HG02571 (cell line): ENCODE data around the gene SECTM1.
"Not testable (repeated sequence)": the region's sequence is repeated elsewhere in the genome, so short reads cannot be mapped to it uniquely, and the experiment has no call there.

Source experiments
- ATAC-seq: cut with Tn5 transposase; IDR thresholded peaks from one replicate; pipeline ENCODE4 v1.9.1; 2021; ENCODE audit warnings: mild to moderate bottlenecking, moderate library complexity; ENCODE audit not compliant: unreplicated experiment

SECTM1 gene

DNA sequence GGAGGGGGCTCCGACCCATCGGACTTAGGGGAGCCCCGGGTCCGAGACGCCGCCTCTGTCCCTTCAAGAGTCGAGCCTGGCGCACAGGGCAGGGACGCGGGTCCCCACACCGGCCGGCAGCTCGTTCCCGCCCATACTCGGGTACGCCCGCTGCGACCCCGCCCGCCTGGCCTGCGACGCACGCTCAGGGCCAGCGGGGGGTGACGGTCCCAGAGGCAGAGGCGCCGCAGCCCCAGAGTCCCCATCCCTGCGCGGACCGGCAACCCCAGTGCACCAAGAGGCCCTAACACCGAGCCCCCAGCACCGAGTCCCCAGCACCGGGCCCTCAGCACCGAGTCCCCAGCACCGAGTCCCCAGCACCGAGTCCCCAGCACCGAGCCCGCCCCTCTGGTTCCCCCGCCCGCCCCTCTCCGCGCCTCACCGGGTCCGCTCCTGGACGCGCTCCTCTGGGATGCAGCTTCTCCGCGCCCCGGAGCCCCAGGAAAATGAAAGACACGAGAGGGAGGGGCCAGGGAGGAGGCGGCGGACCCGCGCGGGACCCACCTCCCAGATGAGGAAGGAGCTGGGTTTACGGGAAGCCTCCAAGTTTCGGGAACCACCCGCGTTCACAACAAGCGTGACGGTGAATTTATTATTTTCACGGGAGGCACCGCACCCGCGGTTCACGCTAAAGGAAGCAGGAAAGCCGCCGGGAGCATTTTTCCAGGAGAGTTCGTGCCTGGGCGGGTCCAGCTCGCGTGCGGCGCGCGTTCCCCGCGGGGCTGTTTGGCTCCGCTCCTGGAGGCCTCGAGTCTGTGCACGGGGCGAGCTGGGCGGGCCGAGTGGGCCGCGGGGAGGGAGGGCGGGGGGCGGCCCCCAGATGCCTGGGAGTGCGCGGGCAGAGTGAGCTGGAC is at the start of gene SECTM1:
SECTM1 (minus strand) TSS at position 488 of the 893 bp plus-strand sequence. CDS start 6,526 bp downstream, outside the sequence.
- ATAC-seq: no peak

DNA sequence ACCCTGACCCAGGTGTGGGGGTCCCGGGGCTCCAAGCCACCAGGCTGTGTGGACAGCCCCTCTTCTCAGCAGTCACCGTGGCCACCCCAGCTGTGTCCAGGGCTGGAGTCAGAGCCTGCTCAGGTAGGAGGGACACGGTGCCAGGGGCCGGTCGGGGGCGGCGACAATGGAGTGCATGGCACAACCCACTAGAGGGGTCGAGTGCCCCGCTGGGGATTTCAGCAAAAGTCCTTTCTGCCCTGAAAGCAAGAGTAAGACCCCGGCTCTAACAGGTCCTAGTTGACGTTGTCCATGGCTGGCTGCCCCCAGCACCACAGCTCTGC is 49.3 kb upstream of the SECTM1 start:
- no peak for ATAC-seq

DNA sequence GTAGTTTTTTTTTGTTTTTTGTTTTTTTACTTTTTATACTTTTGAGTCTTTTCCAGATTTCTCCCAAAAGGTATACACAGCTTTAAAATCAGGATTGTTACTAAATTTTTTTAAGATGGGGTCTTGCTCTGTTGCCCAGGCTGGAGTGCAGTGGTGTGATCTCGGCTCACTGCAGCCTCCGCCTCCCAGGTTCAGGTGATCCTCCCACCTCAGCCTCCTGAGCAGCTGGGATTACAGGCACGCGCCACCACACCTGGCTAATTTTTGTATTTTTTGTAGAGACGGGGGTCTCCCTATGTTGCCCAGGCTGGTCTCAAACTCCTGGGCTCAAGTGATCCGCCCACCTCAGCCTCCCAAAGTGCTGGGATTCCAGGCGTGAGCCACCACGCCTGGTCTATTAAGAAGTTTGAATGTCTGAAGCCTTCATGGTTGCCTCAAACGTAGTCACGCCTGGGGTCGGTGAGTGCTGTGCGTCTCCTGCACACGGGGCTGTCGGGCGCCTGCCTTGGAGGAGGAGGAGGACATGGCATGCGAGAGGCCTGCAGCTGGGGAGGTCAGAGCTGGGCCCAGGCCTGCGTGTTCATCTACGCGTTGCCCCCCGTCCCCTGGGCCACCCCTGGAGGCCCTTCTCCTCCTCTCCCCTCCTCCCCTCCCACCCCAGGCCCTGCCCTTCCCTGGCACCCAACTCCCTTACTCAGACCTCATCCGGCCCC is 48.8 kb upstream of the SECTM1 start:
- ATAC-seq: not testable (repeated sequence)

- ATAC-seq: not testable (repeated sequence)
Measured at GRCh38 chr17:82381703-82382009, 48.1 kb upstream of the SECTM1 start.

- no peak for ATAC-seq
Measured at GRCh38 chr17:82380860-82381702, 47.5 kb upstream of the SECTM1 start.

DNA sequence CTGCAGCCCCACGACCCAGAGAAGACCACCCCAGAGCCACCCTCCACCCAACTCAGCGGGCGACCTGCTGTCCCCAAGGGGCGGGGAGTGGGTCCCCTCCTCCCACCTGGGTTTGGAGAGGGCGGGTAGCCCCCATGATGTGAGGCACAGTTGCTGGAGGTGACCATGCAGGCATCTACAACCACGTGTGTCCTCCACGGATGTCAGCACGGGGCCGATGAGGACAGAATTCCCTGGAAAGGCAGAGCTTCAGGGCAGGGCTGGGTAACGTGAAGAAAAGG is 45.1 kb upstream of the SECTM1 start:
- ATAC-seq: no peak

- ATAC-seq: no peak
Measured at GRCh38 chr17:82377924-82378740, 44.6 kb upstream of the SECTM1 start.

- not testable (repeated sequence) for ATAC-seq
Measured at GRCh38 chr17:82377294-82377693, 43.7 kb upstream of the SECTM1 start.

DNA sequence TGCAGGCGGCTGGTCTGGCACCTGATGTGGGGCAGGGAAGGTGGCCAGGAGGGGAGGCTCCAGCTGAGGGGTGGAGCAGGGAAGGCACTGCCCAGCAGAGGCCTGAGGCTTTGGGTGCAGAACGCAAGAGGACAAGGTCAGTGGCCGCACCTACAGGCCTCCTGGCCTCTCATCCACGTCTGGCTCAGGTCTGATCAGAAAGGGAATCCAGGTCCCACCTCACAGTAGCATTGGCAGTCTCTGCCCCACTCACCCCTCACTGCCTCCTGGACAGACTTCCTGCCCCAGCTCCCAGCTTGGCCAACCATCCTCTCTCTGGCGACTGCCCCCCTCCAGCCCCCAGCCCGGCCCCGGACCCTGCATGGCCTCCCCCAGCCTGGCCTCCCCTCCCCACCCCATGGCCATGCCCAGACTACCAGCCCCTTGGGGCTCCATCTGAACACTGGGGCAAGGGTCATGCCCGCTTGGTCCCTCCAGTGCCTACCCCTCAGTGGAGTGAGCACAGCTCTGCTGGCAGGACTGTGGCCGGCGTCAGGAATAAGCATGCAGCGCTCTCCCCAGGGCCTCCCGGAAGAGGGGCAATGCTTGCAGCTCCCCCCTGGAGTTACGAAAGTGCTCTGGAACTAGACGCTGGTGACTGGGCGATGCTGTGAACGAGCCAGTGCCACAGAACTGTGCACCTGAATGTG is 42.6 kb upstream of the SECTM1 start:
- ATAC-seq: no peak

DNA sequence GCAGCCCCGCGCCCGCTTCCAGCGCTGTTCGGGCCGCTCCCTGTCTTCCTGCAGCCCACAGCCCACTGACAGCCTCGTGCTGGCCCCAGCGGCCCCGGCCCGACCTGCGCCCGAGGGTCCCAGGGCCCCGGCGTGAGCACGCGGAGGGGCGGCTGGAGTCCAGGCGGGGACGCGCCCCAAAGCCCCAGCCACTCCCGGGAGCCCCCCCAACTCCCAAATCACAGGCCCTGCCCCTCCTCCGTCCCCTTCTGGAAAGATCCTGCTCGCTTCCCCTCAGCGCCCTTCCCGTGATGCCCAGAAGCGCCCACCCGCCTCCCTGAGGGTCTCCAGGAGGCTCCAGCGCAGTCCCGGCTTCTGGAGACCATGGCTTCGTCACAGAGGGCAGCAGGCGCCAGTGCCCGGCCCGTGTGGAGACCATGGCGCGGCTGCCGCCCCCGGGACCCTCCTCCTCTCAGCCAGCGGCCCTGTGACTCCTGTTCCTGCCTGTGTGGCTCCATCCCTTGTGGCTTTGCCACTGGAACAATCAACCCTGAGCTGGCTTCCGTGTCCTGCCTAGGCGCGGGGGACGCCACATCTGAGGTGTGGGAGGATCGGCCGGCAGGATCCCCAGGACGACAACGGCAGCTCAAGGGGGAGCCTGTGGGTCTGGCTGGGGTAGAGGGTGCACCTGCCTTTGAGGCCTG is 41.9 kb upstream of the SECTM1 start:
- ATAC-seq: no peak

DNA sequence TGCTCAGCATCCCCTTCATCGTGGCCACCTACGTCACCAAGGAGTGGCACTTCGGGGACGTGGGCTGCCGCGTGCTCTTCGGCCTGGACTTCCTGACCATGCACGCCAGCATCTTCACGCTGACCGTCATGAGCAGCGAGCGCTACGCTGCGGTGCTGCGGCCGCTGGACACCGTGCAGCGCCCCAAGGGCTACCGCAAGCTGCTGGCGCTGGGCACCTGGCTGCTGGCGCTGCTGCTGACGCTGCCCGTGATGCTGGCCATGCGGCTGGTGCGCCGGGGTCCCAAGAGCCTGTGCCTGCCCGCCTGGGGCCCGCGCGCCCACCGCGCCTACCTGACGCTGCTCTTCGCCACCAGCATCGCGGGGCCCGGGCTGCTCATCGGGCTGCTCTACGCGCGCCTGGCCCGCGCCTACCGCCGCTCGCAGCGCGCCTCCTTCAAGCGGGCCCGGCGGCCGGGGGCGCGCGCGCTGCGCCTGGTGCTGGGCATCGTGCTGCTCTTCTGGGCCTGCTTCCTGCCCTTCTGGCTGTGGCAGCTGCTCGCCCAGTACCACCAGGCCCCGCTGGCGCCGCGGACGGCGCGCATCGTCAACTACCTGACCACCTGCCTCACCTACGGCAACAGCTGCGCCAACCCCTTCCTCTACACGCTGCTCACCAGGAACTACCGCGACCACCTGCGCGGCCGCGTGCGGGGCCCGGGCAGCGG is 41.2 kb upstream of the SECTM1 start:
- ATAC-seq: no peak

DNA sequence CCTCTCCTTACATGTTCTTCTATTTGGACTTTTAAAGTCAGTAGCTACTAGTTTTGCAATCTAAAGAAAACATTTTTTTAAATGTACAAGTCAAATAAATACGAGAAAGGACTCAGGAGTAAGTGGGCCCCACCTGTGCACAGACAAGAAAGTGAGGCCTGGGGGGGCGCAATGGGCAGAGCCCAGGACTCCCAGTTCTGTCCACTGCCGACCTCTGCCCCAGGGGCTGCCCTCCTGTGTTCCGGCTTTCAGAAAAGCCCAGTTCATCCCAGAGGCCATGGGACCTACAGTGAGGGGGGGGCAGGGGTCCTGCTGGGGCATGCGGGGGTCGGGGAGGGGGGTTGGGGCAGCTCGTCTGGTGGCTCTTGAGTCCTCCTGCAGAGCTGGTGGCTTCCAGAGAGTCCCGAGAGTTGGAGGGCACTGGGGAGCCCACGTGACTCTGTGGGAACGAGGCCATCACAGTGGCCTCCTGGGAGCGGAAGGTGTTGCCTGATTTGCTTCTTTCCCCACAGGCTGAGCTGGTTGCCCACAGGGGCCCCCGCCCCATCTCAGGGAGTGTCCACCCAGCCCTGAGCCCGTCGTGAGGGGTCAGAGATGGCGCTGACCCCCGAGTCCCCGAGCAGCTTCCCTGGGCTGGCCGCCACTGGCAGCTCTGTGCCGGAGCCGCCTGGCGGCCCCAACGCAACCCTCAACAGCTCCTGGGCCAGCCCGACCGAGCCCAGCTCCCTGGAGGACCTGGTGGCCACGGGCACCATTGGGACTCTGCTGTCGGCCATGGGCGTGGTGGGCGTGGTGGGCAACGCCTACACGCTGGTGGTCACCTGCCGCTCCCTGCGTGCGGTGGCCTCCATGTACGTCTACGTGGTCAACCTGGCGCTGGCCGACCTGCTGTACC is 40.4 kb upstream of the SECTM1 start:
- no peak for ATAC-seq

DNA sequence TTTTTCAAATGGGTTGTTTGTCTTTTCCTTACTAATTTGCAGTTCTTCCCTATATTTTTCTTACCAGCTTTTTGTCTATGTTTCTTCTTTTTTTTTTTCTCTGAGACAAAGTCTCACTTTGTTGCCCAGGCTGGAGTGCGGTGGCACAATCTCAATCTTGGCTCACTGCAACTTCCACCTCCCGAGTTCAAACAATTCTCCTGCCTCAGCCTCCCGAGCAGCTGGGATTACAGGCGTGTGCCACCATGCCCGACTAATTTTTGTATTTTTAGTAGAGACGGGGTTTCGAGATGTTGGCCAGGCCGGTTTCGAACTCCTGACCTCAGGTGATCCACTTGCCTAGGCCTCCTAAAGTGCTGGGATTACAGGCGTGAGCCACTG is 39.5 kb upstream of the SECTM1 start:
- ATAC-seq: not testable (repeated sequence)

GRCh38 chr17:82372249-82373071 is 38.9 kb upstream of the SECTM1 start:
- ATAC-seq: no peak

- ATAC-seq: no peak
Measured at GRCh38 chr17:82371333-82372248, 38.0 kb upstream of the SECTM1 start, which contains the start of gene UTS2R. Gene UTS2R, plus strand, starts transcription at chr17:82371765. Its CDS starts 2,560 bp downstream, at chr17:82374325.
